ENCODE measurements around the gene CDH10.

CDH10 gene

DNA sequence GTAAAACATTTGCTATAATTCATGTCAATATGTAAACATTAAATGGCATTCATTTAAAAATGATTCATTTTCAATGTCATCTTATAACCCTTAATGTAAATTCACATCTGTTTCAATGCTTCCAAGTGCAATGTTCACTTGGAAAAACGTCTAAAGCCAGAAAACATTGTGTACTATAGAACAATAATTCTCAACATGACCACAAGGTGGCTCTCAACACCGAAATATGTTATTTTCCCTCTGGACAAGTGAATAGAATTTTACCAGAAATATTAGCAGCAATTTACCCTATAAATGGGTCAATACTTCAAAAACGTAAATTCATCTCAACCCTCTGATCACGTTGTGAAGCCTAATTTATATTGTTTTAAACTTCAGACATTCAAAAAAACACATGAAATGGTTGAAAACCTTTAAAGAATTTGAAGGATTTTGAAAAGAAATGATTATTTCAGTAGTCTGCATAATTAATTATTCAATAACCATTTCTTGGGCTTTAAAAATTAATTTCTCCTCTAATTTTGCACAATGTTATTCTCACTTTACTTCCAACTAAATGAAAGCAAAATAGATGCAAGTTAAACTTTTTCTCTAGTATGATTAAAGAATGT lies 11.0 kb downstream of the CDH10 start:
- H3K79me2 ChIP-seq (ENCODE audit: insufficient read depth, low read length) = no peaks in the 10 kb centered on the region
- no peak overlapping the region for H3K4me3 ChIP-seq (ENCODE audit: low read depth, low read length, poor library complexity, severe bottlenecking)
- no peak overlapping the region for H3K27ac ChIP-seq (ENCODE audit: low read depth, low read length, poor library complexity, severe bottlenecking)
- TF ChIP-seq, protein P1, sequence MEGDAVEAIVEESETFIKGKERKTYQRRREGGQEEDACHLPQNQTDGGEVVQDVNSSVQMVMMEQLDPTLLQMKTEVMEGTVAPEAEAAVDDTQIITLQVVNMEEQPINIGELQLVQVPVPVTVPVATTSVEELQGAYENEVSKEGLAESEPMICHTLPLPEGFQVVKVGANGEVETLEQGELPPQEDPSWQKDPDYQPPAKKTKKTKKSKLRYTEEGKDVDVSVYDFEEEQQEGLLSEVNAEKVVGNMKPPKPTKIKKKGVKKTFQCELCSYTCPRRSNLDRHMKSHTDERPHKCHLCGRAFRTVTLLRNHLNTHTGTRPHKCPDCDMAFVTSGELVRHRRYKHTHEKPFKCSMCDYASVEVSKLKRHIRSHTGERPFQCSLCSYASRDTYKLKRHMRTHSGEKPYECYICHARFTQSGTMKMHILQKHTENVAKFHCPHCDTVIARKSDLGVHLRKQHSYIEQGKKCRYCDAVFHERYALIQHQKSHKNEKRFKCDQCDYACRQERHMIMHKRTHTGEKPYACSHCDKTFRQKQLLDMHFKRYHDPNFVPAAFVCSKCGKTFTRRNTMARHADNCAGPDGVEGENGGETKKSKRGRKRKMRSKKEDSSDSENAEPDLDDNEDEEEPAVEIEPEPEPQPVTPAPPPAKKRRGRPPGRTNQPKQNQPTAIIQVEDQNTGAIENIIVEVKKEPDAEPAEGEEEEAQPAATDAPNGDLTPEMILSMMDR (IDR thresholded peaks at IDR 0.05; ENCODE audit: low read length) = peak; percentile 56
- no peak for TF ChIP-seq EZH2 (IDR thresholded peaks at IDR 0.05; ENCODE audit: borderline replicate concordance, low read length)
- no peak overlapping the region for H3K4me2 ChIP-seq (ENCODE audit: low read length)
- no peaks in the 10 kb centered on the region for H3K4me1 ChIP-seq (ENCODE audit: insufficient read depth, low read length, severe bottlenecking)
- no peaks in the 10 kb centered on the region for H3K9me3 ChIP-seq (ENCODE audit: low read length)
- no peak overlapping the region for H3K9ac ChIP-seq (ENCODE audit: low read length)
- H3K9me2 ChIP-seq (ENCODE audit: low read depth, low read length) = no peaks in the 10 kb centered on the region
- H4K20me1 ChIP-seq (ENCODE audit: insufficient read depth, low read length) = no peaks in the 10 kb centered on the region
- no peaks in the 10 kb centered on the region for H3F3A ChIP-seq (ENCODE audit: insufficient read depth, low read length)
- no peak overlapping the region for H2AFZ ChIP-seq (ENCODE audit: low read length)
- H3K36me3 ChIP-seq (ENCODE audit: insufficient read depth, low read length) = no peaks in the 10 kb centered on the region
- no peaks in the 10 kb centered on the region for H3K27me3 ChIP-seq (ENCODE audit: insufficient read depth, low read length)

DNA sequence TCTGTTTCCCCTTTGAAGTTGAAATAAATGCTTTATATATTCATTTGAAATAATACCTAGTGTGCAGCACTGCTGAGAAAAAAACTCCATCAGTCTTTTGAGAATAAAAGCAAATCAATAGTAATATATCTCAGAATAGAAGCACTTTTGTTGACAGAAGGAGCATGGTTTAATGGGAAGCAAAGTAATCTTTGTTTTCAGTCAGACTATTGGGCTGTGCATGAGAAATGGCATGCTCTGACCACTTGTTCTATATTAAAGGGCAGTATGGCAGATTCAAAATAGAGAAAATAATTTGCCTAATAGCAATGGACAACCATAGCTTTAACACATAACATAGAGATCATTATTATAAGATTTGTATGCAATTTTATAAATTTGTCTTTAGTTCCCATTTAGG lies 12.4 kb downstream of the CDH10 start:
- Histone ChIP-seq H3K4me1 (ENCODE audit: insufficient read depth, low read length, severe bottlenecking) (no peaks in the 10 kb centered on the region), H3K4me2 (ENCODE audit: low read length) (no peak overlapping the region), H3K27me3 (ENCODE audit: insufficient read depth, low read length) (no peaks in the 10 kb centered on the region), H2AFZ (ENCODE audit: low read length) (no peak overlapping the region), H3K4me3 (ENCODE audit: low read depth, low read length, poor library complexity, severe bottlenecking) (no peak overlapping the region), H4K20me1 (ENCODE audit: insufficient read depth, low read length) (no peaks in the 10 kb centered on the region), H3K27ac (ENCODE audit: low read depth, low read length, poor library complexity, severe bottlenecking) (no peak overlapping the region), H3K9me2 (ENCODE audit: low read depth, low read length) (no peaks in the 10 kb centered on the region), H3K9me3 (ENCODE audit: low read length) (no peaks in the 10 kb centered on the region), H3K9ac (ENCODE audit: low read length) (no peak overlapping the region), H3K79me2 (ENCODE audit: insufficient read depth, low read length) (no peaks in the 10 kb centered on the region), H3F3A (ENCODE audit: insufficient read depth, low read length) (no peaks in the 10 kb centered on the region), H3K36me3 (ENCODE audit: insufficient read depth, low read length) (no peaks in the 10 kb centered on the region)
- no peak for TF ChIP-seq EZH2 (IDR thresholded peaks at IDR 0.05; ENCODE audit: borderline replicate concordance, low read length)
- TF ChIP-seq, protein P1 (IDR thresholded peaks at IDR 0.05; ENCODE audit: low read length) = no peak

DNA sequence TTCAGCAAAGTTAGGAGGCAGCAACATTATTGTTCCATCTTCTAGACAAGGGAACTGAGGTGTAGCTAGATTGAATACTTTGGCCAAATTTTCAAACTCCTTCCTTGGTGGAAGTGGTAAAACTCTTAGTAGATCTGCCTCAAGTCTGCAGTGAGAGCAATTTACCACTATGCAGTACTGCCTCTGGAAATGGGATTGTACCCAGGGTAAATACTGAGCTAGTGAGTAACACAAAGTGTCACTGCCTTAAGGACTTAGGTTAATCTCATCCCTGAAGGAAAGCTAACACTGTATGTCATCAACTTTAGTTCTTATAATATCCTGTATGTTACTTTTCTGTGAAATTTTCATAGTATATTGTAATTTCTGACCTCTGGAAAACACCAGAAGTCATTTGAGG lies 13.9 kb downstream of the CDH10 start:
- H3K9me2 ChIP-seq (ENCODE audit: low read depth, low read length) = no peaks in the 10 kb centered on the region
- TF ChIP-seq, protein P1 (IDR thresholded peaks at IDR 0.05; ENCODE audit: low read length) = no peak
- no peak overlapping the region for H2AFZ ChIP-seq (ENCODE audit: low read length)

More for the DNA sequence above, 13.9 kb downstream of the CDH10 start:
- Histone ChIP-seq H3K9ac (ENCODE audit: low read length) (no peak overlapping the region), H3K4me2 (ENCODE audit: low read length) (no peak overlapping the region), H3K9me3 (ENCODE audit: low read length) (no peaks in the 10 kb centered on the region), H3K36me3 (ENCODE audit: insufficient read depth, low read length) (no peaks in the 10 kb centered on the region), H3F3A (ENCODE audit: insufficient read depth, low read length) (no peaks in the 10 kb centered on the region), H3K4me3 (ENCODE audit: low read depth, low read length, poor library complexity, severe bottlenecking) (no peak overlapping the region), H3K27ac (ENCODE audit: low read depth, low read length, poor library complexity, severe bottlenecking) (no peak overlapping the region), H3K79me2 (ENCODE audit: insufficient read depth, low read length) (no peaks in the 10 kb centered on the region), H4K20me1 (ENCODE audit: insufficient read depth, low read length) (no peaks in the 10 kb centered on the region), H3K27me3 (ENCODE audit: insufficient read depth, low read length) (no peaks in the 10 kb centered on the region), H3K4me1 (ENCODE audit: insufficient read depth, low read length, severe bottlenecking) (no peaks in the 10 kb centered on the region)

Data from OCI-LY1 (cell line).